HEK293 (cell line): ENCODE data around the gene PIK3R6.

Experiments used
- CTCF ChIA-PET: fragments of 350-600 bp; formaldehyde crosslinking; extraction: SDS; loops from one replicate; lab custom pipeline; 2021; ENCODE audit warnings: antibody characterized with exemption; lab: Yijun Ruan, JAX
- POLR2A ChIA-PET: fragments of 300-600 bp; formaldehyde crosslinking; extraction: SDS; loops from one replicate; lab custom pipeline; 2020; ENCODE audit warnings: antibody characterized with exemption, inconsistent platforms; lab: Yijun Ruan, JAX
- H3K27ac ChIP-seq: fragments of 200-500 bp; sonication (Bioruptor generic); 2 replicates; pipeline ENCODE4 v1.5.1; 2014; ENCODE audit warnings: low read depth, low read length, control low read depth, inconsistent platforms; ENCODE audit errors: extremely low read depth
- H3K36me3 ChIP-seq, 2 experiments: fragments of 200-500 bp in 1 of 2; sonication (Bioruptor generic) in 1 of 2; 1 replicate in 1 of 2; 2 replicates in 1 of 2; pipeline ENCODE4 v1.5.1; 2014 to 2017; ENCODE audit warnings: inconsistent platforms in 2 of 2, low read length in 2 of 2; ENCODE audit not compliant: control insufficient read depth in 2 of 2, insufficient read depth in 1 of 2
- H3K4me1 ChIP-seq: fragments of 200-500 bp; sonication (Bioruptor generic); 2 replicates; pipeline ENCODE4 v1.5.1; 2014; ENCODE audit warnings: mild to moderate bottlenecking, low read length, inconsistent platforms; ENCODE audit not compliant: control insufficient read depth, insufficient read depth
- H3K4me3 ChIP-seq: 2 replicates; pipeline ENCODE4 v1.5.1; 2011; ENCODE audit warnings: low read depth, mild to moderate bottlenecking, control low read depth, low read length, moderate library complexity
- H3K9me3 ChIP-seq: fragments of 200-500 bp; sonication (Bioruptor generic); 2 replicates; pipeline ENCODE4 v1.5.1; 2014; ENCODE audit warnings: low read depth, low read length, inconsistent platforms; ENCODE audit not compliant: control insufficient read depth, insufficient read depth
- GLI2 ChIP-seq: fragments of 450-650 bp; formaldehyde crosslinking; IDR thresholded peaks from 2 replicates; pipeline ENCODE4; 2017; ENCODE audit warnings: missing biosample characterization, missing genetic modification characterization, low read depth, borderline replicate concordance
- HIC1 ChIP-seq: fragments of 450-650 bp; formaldehyde crosslinking; IDR thresholded peaks from 2 replicates; pipeline ENCODE4 v1.5.1; 2016; ENCODE audit warnings: missing biosample characterization, missing genetic modification characterization
- KLF9 ChIP-seq: fragments of 450-650 bp; formaldehyde crosslinking; IDR thresholded peaks from 2 replicates; pipeline ENCODE4 v1.5.1; 2016; ENCODE audit warnings: missing biosample characterization, missing genetic modification characterization, low read depth
- ZBTB48 ChIP-seq: fragments of 450-650 bp; formaldehyde crosslinking; IDR thresholded peaks from 2 replicates; pipeline ENCODE4 v1.5.1; 2016; ENCODE audit warnings: missing biosample characterization, missing genetic modification characterization
- ZEB2 ChIP-seq: fragments of 450-650 bp; formaldehyde crosslinking; IDR thresholded peaks from 2 replicates; pipeline ENCODE4 v1.5.1; 2016; ENCODE audit warnings: missing biosample characterization, missing genetic modification characterization
- ZFHX2 ChIP-seq: fragments of 450-650 bp; formaldehyde crosslinking; conservative IDR thresholded peaks from 2 replicates; pipeline ENCODE4 v1.5.1; 2016; ENCODE audit warnings: missing biosample characterization, missing genetic modification characterization
- ZFP41 ChIP-seq: fragments of 450-650 bp; formaldehyde crosslinking; IDR thresholded peaks from 2 replicates; pipeline ENCODE4 v1.5.1; 2016; ENCODE audit warnings: missing biosample characterization, missing genetic modification characterization, borderline replicate concordance
- ZFP69B ChIP-seq: fragments of 450-650 bp; formaldehyde crosslinking; IDR thresholded peaks from 2 replicates; pipeline ENCODE4 v1.5.1; 2016; ENCODE audit warnings: missing biosample characterization, missing genetic modification characterization
- ZNF16 ChIP-seq: fragments of 450-650 bp; formaldehyde crosslinking; IDR thresholded peaks from 2 replicates; pipeline ENCODE4 v1.5.1; 2016; ENCODE audit warnings: low read depth, missing biosample characterization, missing genetic modification characterization
- ZNF202 ChIP-seq: fragments of 450-650 bp; formaldehyde crosslinking; IDR thresholded peaks from 2 replicates; pipeline ENCODE4 v1.5.1; 2016; ENCODE audit warnings: missing biosample characterization, missing genetic modification characterization, borderline replicate concordance
- ZNF214 ChIP-seq: fragments of 450-650 bp; formaldehyde crosslinking; IDR thresholded peaks from 2 replicates; pipeline ENCODE4 v1.5.1; 2017; ENCODE audit warnings: missing biosample characterization, mild to moderate bottlenecking, missing genetic modification characterization, borderline replicate concordance
- ZNF626 ChIP-seq: fragments of 450-650 bp; sonication (Bioruptor Pico); formaldehyde crosslinking; IDR thresholded peaks from 2 replicates; pipeline ENCODE4 v1.5.1; 2018; ENCODE audit warnings: missing biosample characterization, missing genetic modification characterization, inconsistent platforms
- TF ChIP-seq, protein P1 (sequence below): fragments of 450-650 bp; formaldehyde crosslinking; conservative IDR thresholded peaks from 2 replicates; pipeline ENCODE4 v1.5.1; 2016; ENCODE audit warnings: low read depth, missing biosample characterization, missing genetic modification characterization
- TF ChIP-seq, protein P2 (sequence below): fragments of 450-650 bp; formaldehyde crosslinking; IDR thresholded peaks from 2 replicates; pipeline ENCODE4 v1.5.1; 2016; ENCODE audit warnings: missing biosample characterization, missing genetic modification characterization

PIK3R6 gene

GRCh38 chr17:8869114-8869815 lies 1.8 kb upstream of the PIK3R6 start:
- Histone ChIP-seq H3K4me1 (no peaks in the 10 kb centered on the region), H3K4me3 (no peak overlapping the region), H3K36me3 (no peaks in the 10 kb centered on the region), H3K27ac (no peak overlapping the region), H3K9me3 (no peaks in the 10 kb centered on the region)
- ChIA-PET POLR2A (no interaction called here), CTCF (interaction anchor here (0.6 to 1.1 kb wide), 2 partner anchors 19 to 651 kb away, joined by 3 read pairs; no protein-coding TSS in a partner anchor)
- TF ChIP-seq, protein P1, sequence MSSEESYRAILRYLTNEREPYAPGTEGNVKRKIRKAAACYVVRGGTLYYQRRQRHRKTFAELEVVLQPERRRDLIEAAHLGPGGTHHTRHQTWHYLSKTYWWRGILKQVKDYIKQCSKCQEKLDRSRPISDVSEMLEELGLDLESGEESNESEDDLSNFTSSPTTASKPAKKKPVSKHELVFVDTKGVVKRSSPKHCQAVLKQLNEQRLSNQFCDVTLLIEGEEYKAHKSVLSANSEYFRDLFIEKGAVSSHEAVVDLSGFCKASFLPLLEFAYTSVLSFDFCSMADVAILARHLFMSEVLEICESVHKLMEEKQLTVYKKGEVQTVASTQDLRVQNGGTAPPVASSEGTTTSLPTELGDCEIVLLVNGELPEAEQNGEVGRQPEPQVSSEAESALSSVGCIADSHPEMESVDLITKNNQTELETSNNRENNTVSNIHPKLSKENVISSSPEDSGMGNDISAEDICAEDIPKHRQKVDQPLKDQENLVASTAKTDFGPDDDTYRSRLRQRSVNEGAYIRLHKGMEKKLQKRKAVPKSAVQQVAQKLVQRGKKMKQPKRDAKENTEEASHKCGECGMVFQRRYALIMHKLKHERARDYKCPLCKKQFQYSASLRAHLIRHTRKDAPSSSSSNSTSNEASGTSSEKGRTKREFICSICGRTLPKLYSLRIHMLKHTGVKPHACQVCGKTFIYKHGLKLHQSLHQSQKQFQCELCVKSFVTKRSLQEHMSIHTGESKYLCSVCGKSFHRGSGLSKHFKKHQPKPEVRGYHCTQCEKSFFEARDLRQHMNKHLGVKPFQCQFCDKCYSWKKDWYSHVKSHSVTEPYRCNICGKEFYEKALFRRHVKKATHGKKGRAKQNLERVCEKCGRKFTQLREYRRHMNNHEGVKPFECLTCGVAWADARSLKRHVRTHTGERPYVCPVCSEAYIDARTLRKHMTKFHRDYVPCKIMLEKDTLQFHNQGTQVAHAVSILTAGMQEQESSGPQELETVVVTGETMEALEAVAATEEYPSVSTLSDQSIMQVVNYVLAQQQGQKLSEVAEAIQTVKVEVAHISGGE (tag by site-specific recombination): no peak
- TF ChIP-seq ZNF626 (tag by site-specific recombination): no peak

- H3K4me3 ChIP-seq: no peak overlapping the region
- TF ChIP-seq GLI2: no peak
- no peak for TF ChIP-seq ZFP69B (tag by site-specific recombination)
- TF ChIP-seq ZFP41 (tag by site-specific recombination): no peak
- no peak for TF ChIP-seq ZEB2
- TF ChIP-seq, protein P2, sequence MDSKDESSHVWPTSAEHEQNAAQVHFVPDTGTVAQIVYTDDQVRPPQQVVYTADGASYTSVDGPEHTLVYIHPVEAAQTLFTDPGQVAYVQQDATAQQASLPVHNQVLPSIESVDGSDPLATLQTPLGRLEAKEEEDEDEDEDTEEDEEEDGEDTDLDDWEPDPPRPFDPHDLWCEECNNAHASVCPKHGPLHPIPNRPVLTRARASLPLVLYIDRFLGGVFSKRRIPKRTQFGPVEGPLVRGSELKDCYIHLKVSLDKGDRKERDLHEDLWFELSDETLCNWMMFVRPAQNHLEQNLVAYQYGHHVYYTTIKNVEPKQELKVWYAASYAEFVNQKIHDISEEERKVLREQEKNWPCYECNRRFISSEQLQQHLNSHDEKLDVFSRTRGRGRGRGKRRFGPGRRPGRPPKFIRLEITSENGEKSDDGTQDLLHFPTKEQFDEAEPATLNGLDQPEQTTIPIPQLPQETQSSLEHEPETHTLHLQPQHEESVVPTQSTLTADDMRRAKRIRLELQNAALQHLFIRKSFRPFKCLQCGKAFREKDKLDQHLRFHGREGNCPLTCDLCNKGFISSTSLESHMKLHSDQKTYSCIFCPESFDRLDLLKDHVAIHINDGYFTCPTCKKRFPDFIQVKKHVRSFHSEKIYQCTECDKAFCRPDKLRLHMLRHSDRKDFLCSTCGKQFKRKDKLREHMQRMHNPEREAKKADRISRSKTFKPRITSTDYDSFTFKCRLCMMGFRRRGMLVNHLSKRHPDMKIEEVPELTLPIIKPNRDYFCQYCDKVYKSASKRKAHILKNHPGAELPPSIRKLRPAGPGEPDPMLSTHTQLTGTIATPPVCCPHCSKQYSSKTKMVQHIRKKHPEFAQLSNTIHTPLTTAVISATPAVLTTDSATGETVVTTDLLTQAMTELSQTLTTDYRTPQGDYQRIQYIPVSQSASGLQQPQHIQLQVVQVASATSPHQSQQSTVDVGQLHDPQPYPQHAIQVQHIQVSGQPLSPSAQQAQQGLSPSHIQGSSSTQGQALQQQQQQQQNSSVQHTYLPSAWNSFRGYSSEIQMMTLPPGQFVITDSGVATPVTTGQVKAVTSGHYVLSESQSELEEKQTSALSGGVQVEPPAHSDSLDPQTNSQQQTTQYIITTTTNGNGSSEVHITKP (tag by site-specific recombination): no peak
- TF ChIP-seq ZBTB48 (tag by site-specific recombination): no peak
- no peak for TF ChIP-seq KLF9
- TF ChIP-seq ZFHX2 (tag by site-specific recombination): no peak
- no peak for TF ChIP-seq ZNF202 (tag by site-specific recombination)
- TF ChIP-seq ZNF214 (tag by site-specific recombination): no peak
These were observed 1.1 kb upstream of the PIK3R6 start for GRCh38 chr17:8868529-8868951.

DNA sequence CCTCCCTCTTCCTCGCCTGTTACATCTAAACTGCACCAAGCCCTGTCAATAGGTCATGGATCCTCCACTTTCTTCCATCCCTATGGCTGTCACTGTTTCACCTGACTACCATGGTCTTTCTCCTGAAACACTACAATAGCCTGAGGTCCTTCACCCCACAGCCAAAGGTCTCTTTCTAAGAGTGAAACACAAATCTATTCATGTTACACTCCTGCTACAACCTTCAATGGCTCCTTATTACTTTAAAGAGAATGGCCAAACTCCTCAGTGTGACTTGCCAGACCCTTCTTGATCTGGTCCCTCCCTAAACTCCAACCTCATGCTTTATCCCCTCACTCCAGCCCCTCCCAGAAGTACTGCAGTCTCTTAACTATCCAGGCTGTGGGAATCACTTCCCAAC lies 618 bp upstream of the PIK3R6 start:
- ChIA-PET POLR2A (no interaction called here), CTCF (interaction anchor here (0.6 kb wide), 1 partner anchor 9 kb away, joined by 3 read pairs; no protein-coding TSS in a partner anchor)
- Histone ChIP-seq H3K9me3 (no peaks in the 10 kb centered on the region), H3K4me3 (no peak overlapping the region), H3K36me3 (no peaks in the 10 kb centered on the region), H3K27ac (no peak overlapping the region), H3K4me1 (no peaks in the 10 kb centered on the region)
- TF ChIP-seq ZNF16 (tag by site-specific recombination): peak; percentile 50; the same call in 1 of the 2 replicates
- TF ChIP-seq HIC1 (tag by site-specific recombination): no peak

More at GRCh38 chr17:8868529-8868951, 1.1 kb upstream of the PIK3R6 start:
- Histone ChIP-seq H3K36me3 (no peaks in the 10 kb centered on the region), H3K4me1 (no peaks in the 10 kb centered on the region), H3K27ac (no peak overlapping the region), H3K9me3 (no peaks in the 10 kb centered on the region)
- POLR2A ChIA-PET: no interaction called here
- CTCF ChIA-PET: interaction anchor here (0.6 to 1.1 kb wide), 2 partner anchors 20 to 652 kb away, joined by 3 read pairs; no protein-coding TSS in a partner anchor
